ENCODE results near the gene RGMA. TPM values are rescaled to one million over a fixed set of nuclear protein-coding genes. Genes with fewer than 3 reads are reported as not detected.
A peak's percentile ranks its signal among the peaks of the same experiment; 100 is the strongest.

The RGMA gene
- total RNA-seq, 2 donors from 2014 or later, result 10.2 to 18.4 TPM

GRCh38 chr15:93105485-93105884 lies 16.5 kb upstream of the RGMA start:
- intact Hi-C loops (cut with DNase I), result no loop called here
- ATAC-seq, result no peak
- no peak for DNase-seq

DNA sequence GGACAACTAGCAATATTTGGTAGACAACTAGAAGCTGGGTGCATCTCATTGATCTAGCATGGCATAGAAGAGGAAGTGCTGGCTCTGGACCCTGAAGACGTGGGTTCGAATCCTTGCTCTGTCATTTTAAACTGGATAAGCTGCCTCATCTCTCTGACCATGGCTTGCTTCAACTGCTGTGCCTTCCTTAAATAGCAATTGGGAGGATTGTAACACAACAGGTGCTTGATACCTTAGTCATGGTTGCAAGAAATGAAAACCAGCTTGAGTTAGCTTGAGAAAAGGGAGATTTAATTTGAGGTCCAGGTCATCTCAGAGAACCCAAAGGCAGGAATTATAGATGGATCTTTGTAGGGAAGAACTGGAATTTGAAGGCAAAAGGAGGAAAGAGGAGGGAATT lies 14.8 kb upstream of the RGMA start:
- DNase-seq (no peak), ATAC-seq (no peak)
- intact Hi-C loops (cut with DNase I), result no loop called here

GRCh38 chr15:93102211-93102610 lies 13.2 kb upstream of the RGMA start:
- no peak for ATAC-seq
- no peak for DNase-seq
- intact Hi-C loops (cut with DNase I), result no loop called here

DNA sequence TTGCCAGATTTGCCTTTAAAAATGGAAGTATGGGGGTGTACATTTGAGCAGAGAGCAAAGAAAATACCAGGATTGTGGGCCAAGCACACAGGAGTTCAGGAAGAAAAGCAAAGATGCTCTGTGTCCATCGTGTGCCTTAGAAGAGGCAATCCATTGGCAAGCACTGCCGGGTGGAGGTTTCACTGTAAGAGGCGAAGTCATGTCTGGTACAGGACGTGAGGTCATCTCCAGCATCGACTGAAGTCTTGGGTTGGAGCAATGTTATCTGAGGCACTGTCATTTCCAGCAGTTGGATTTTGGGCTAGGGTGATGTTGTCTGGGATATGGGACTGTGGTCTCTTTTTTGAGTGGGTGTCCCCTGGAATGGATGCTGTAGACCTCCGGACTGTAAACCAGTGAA lies 4.8 kb upstream of the RGMA start:
- no peak for DNase-seq
- no peak for ATAC-seq
- intact Hi-C loops (cut with DNase I), result no loop called here

- DNase-seq, result no peak
- intact Hi-C loops (cut with DNase I), result no loop called here
- no peak for ATAC-seq
Observed at GRCh38 chr15:93091465-93091864, 2.5 kb upstream of the RGMA start.

DNA sequence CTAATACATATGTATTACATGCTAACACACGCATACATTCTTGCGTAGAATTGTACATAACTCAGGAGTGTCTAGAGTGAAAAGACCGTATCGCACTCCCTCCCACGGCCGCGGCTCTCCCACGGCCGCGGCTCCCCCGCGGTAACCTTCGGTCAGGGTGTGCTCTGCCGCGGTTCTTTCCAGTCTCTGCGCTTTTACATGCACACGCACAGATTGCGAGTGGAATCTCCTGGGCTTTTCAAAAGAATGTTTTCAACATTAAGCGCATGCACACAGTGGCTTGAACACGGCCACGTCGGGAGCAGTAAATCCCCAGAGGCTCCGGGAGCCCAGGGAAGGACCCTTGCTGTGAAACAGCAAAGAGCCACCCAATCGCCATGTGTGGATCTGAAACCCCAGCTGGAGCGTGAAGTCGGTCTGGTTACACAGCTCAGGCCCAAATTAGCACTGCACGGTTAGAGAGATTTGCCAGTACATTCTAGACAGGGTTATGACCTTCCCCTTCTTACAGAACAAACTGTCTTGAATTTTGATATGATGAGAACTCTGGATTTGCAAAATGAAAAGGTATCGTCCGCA lies 805 bp upstream of the RGMA start:
- DNase-seq (no peak), ATAC-seq (peak; percentile 33 to 46)
- intact Hi-C loops (cut with DNase I), result loop anchor here (5.0 kb wide), 3 partner anchors 58 to 527 kb away; no protein-coding TSS in a partner anchor

DNA sequence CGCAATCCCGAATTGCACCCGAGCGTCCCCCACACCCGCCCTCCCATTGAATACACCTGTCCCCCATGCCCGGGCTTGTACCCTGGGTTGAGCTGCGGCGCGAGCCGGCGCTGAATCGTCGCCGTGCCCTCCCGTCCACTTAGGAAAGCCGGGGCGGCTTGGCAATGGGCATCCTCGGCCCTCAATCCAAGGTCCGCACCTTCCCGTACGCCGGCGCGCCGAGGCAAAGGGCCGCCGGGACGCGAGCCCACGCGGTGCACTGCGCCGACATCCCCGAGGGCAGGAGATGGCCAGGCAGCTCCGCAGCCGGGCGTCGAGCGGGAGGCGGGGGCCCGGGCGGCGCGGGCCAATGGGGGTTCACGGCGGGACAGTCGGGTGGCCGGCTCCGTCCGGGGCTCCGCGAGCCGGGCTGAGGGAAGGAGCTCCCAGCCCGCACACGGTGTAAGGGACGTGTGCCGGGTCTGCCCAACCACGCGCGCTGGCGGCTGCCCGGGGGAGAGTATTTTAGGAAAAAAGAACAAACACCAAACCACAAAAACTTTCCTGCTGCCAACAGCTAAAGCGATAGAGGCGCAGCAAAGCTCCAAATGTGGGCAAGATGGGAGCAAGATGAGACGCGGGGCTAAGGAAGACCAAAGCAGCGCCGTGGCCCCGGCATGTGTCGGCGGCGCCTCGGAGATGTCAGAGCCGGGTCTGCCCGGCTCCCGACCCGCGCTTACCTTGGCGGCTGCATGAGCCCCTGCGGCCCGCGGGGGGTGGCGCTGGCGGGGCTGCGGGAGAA lies 621 bp downstream of the RGMA start:
- DNase-seq (no peak), ATAC-seq (peak; percentile 61 to 82)
- intact Hi-C loops (cut with DNase I), result loop anchor here (5.0 kb wide), 3 partner anchors 56 to 529 kb away; no protein-coding TSS in a partner anchor

DNA sequence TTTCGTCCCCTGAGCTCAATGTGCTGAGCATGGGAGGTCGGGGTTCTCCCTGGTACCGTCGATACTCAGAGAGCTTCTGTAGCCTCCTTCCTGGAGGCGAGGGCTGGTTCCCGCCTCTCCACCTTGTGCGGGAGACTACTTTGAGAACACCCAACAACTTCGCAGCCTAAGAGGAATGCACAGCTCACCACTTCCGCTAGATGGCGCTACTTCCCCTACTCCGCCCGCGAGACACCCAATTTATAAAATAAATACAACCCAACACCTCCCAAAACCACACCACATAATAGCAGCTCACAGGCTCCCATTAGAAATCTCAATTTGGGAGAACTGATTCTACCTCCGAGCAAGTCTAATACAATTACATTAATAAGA lies 1.2 kb downstream of the RGMA start:
- intact Hi-C loops (cut with DNase I), result loop anchor here (5.0 kb wide), 3 partner anchors 56 to 529 kb away; no protein-coding TSS in a partner anchor
- DNase-seq (peak; percentile 69), ATAC-seq (peak; percentile 75 to 83)

- ATAC-seq, result no peak
- DNase-seq, result no peak
- intact Hi-C loops (cut with DNase I), result loop anchor here (5.0 kb wide), 3 partner anchors 54 to 531 kb away; no protein-coding TSS in a partner anchor
Observed at GRCh38 chr15:93086791-93087190, 2.2 kb downstream of the RGMA start.

DNA sequence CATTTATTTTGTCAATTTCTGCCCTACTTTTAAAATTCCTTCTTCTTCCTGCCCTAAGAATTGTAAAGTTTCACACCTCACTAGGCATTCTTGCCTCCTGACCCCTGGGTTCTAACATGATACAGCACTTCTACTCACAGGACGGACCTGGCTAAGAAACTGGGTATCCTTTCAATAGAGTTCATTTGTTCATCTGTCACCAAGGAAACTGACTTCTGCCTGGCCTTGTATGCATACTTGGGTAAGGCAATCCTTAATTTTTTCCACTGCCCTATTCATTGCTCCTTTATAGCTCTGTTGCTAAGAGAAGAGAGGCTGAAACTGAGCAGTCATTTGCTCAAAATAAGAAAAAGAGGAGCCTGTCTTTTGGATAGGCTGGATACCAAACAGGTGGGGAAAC lies 3.3 kb downstream of the RGMA start:
- no peak for DNase-seq
- intact Hi-C loops (cut with DNase I), result loop anchor here (5.0 kb wide), 3 partner anchors 53 to 532 kb away; no protein-coding TSS in a partner anchor
- ATAC-seq, result no peak

- ATAC-seq, result no peak
- intact Hi-C loops (cut with DNase I), result no loop called here
- DNase-seq, result no peak
Observed at GRCh38 chr15:93082861-93083260, 6.2 kb downstream of the RGMA start.

DNA sequence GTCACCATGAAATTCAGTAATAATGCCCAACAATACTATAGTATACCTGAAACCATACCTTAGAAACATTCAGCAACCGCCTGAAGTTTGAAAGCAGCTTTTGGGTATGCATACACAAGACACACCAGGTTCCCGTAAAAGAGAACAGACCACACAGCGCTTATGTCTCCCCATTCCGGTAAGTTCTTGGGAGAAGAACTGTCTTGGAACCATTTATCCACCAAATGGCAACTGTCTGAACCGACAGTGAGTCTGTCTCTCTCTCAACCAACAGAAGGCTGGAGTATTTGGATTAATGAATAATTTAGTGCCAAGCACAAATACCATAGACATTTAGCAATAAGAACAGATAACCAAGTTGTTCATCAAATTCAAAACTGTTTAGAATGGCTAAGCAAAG lies 7.6 kb downstream of the RGMA start:
- DNase-seq (no peak), ATAC-seq (no peak)
- intact Hi-C loops (cut with DNase I), result no loop called here

DNA sequence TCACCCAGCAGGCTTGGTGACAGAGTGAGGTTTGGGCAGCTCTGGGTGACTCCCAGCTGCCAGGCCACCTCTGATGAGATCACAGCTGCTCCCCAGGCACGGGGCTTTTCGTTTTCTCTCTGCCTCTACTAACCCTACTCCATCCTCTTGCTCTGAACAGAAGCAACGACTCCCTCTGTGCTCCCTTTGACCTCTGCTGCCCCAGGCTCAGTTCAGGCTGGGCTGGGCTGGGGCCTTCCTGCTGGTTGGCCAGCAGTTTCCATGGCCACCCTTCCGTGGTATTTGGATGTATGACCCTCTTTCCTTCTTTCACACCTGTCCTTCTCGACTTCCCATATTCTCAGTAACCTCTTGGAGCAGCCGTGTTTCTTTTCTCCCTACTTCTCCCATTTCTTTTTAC lies 8.6 kb downstream of the RGMA start:
- DNase-seq, result no peak
- intact Hi-C loops (cut with DNase I), result no loop called here
- no peak for ATAC-seq

DNA sequence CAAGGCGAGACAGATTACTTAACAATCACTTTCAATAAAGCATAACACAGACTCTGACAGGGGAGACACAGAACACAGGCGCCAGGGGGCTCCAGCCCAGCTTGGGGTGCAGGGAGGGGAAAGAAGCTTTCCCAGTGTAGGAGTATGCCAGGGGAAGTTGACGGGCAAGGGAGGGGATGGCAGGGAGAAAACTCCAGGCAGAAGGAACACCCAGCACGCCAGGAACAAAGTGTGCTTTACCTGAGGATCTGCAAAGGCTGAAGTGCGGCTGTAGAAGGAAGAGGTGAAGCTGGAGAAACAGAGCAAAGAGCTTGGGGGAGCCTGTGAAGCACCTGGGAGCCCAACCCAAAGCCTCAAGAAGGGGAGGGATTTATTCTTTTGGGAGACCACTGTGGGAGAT lies 12.1 kb downstream of the RGMA start:
- intact Hi-C loops (cut with DNase I), result no loop called here
- DNase-seq (no peak), ATAC-seq (no peak)

- no peak for ATAC-seq
- DNase-seq, result no peak
- intact Hi-C loops (cut with DNase I), result no loop called here
Observed at GRCh38 chr15:93076217-93076616, 12.8 kb downstream of the RGMA start.

GRCh38 chr15:93074599-93074998 lies 14.4 kb downstream of the RGMA start:
- no peak for DNase-seq
- ATAC-seq, result no peak
- intact Hi-C loops (cut with DNase I), result no loop called here

- DNase-seq, result no peak
- peak; percentile 4 to 10 for ATAC-seq
- intact Hi-C loops (cut with DNase I), result no loop called here
Observed at GRCh38 chr15:93073465-93073952, 15.5 kb downstream of the RGMA start.

GRCh38 chr15:93072411-93073394 lies 16.3 kb downstream of the RGMA start:
- DNase-seq (peak; percentile 86), ATAC-seq (peak; percentile 91 to 93)
- intact Hi-C loops (cut with DNase I), result no loop called here

DNA sequence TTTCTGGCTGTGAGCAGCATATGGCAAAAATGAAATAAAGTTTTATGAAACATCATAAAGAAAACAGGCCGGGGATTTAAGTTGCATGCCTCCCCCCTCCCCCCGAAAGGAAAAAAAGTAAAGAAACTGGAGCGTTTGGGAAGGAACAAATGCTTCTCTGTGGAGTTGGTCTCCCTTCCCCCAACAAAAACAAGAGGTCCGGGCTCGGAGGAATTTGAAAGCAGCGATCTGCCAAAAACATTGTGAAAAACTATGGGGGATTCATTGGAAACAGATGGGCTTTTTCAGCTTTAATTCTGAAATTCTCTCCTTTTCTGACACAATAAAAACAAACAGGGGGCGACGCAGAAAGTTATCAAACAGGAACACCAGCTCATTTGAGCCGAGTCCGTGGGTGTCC lies 17.0 kb downstream of the RGMA start:
- intact Hi-C loops (cut with DNase I), result no loop called here
- DNase-seq (no peak), ATAC-seq (peak in 1 of 2 donors; percentile 23)
